Activated CD4-positive, alpha-beta T cell treated with anti-CD3 and anti-CD28 coated beads, Interleukin-2, amount 50 U/mL, for 16 hours (primary cell): ENCODE measurements around the gene KLHL26.

Source experiments
- DNase-seq: peaks from one replicate; pipeline ENCODE4 v3.0.0-alpha.2; 2020

KLHL26 gene

GRCh38 chr19:18698321-18699167 is 61.7 kb downstream of the KLHL26 start:
- no peak for DNase-seq

- no peak for DNase-seq
These were observed 62.7 kb downstream of the KLHL26 start for GRCh38 chr19:18699403-18700054.

GRCh38 chr19:18700501-18701249 is 63.8 kb downstream of the KLHL26 start:
- peak; percentile 72 for DNase-seq

GRCh38 chr19:18701250-18701608 is 64.4 kb downstream of the KLHL26 start:
- DNase-seq = no peak

GRCh38 chr19:18704054-18704453 is 67.2 kb downstream of the KLHL26 start:
- DNase-seq = no peak

GRCh38 chr19:18704971-18705370 is 68.1 kb downstream of the KLHL26 start:
- DNase-seq = no peak

- DNase-seq = no peak
These were observed 71.8 kb downstream of the KLHL26 start for GRCh38 chr19:18708452-18709231.

- no peak for DNase-seq
These were observed 72.7 kb downstream of the KLHL26 start for GRCh38 chr19:18709546-18709945.

- no peak for DNase-seq
These were observed 73.4 kb downstream of the KLHL26 start for GRCh38 chr19:18710186-18710585.

GRCh38 chr19:18710996-18711751 is 74.3 kb downstream of the KLHL26 start:
- DNase-seq = no peak

- DNase-seq = no peak
These were observed 75.1 kb downstream of the KLHL26 start for GRCh38 chr19:18711893-18712292.

- DNase-seq = no peak
These were observed 76.2 kb downstream of the KLHL26 start for GRCh38 chr19:18712981-18713380.

- DNase-seq = no peak
These were observed 76.8 kb downstream of the KLHL26 start for GRCh38 chr19:18713550-18714117.

- DNase-seq = no peak
These were observed 78.6 kb downstream of the KLHL26 start for GRCh38 chr19:18715416-18715815.

- DNase-seq = no peak
These were observed 80.0 kb downstream of the KLHL26 start for GRCh38 chr19:18716857-18717256.

- DNase-seq = no peak
These were observed 80.8 kb downstream of the KLHL26 start for GRCh38 chr19:18717601-18718000.

- no peak for DNase-seq
These were observed 81.2 kb downstream of the KLHL26 start for GRCh38 chr19:18718015-18718526.

- no peak for DNase-seq
These were observed 82.1 kb downstream of the KLHL26 start for GRCh38 chr19:18718846-18719458.

GRCh38 chr19:18719541-18719940 is 82.7 kb downstream of the KLHL26 start:
- no peak for DNase-seq
